ENCODE measurements around the gene DNAJC24.
"Not testable (repeated sequence)": the region's sequence is repeated elsewhere in the genome, so short reads cannot be mapped to it uniquely, and the experiment has no call there.

The DNAJC24 gene, protein sequence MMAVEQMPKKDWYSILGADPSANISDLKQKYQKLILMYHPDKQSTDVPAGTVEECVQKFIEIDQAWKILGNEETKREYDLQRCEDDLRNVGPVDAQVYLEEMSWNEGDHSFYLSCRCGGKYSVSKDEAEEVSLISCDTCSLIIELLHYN

DNA sequence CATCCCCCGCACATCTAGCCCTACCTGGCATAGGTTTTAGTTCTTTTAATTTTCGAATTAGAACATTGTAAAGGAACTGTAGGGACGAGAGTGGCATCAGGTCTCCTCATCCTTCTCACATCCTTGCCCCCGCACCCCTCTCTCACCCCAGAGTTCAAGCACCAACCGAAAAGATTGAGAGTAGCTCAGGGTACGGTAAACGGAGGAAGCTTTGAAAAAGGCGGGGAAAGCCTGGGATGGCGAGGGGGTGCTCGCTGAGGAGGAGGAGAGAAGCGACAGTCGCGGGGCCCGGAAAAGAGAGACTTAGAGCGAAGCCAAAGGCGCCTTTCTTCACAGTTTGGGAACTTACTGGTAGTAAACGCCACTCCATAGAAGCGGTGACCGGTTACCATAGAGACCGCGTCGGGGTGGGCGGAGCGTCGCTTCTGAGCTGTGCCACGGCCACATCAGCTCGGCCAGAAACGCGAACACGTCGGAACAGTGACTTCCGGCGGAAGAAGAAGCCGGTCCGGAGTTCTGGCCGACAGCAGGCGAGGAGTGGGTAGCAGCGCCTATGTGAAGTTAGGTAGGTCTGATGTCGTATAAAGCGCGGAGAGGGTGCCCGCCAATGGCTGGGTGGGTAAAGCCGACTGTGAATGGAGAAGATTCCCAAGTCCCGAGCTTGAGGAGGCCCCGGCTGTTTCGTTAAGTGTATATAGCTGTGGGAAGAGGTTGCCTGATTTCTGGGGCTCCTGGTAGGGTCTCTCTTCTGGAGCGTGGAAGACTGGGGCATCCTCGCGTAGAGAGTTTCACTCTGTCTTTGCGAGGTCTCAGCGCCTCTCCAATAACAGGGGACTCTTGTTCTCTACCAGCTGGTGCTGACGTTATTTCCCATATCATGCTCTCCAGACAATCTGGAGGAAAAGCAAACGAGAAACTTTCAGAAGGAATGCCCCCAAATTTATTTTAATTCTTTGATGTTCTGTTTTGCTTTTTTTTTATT, at the start of gene DNAJC24, which contains the start of gene DCDC1:
DNAJC24 (plus strand) TSS at position 513 of the 982 bp plus-strand sequence. CDS start 889 bp downstream, outside the sequence.
DCDC1 (minus strand) TSS at position 392 of the 982 bp plus-strand sequence. CDS start 41,459 bp downstream, outside the sequence.
- DNase-seq (ENCODE audit: low read depth in 3 of 3), result peak; percentile 86 to 92 (median 88)

DNA sequence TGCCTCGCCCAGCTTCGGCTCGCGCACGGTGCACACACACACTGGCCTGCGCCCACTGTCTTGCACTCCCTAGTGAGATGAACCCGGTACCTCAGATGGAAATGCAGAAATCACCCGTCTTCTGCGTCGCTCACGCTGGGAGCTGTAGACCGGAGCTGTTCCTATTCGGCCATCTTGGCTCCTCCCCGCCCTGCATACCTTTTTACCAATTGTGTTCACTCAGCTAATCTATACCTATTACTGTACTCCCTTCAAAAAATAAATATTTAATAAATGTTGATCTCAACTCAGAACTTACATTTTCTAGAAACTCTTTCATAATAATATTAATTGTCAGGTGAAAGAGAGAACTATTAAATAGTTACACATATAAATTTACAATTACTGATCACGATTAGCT, 48.2 kb upstream of the DNAJC24 start:
- not testable (repeated sequence) for DNase-seq (ENCODE audit: low read depth in 3 of 3)

DNA sequence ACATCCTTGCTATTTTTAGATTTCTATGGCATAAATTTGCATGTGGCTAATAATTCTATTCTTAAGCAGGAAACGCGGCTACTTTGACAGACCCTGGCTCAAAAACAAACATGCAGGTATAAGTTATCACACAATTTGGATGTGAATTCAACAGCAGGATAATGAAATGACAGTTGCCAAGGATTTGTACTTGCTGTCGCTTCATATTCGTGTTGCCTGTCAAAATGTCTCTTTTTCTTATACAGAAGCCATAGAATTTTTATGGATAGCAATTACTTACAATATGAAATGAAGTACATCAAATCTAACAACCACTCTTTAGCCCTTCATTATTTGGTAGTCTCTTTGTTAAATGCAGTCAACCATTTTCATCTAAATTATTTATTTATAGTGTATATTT, 46.5 kb upstream of the DNAJC24 start:
- no peak for DNase-seq (ENCODE audit: low read depth in 3 of 3)

DNA sequence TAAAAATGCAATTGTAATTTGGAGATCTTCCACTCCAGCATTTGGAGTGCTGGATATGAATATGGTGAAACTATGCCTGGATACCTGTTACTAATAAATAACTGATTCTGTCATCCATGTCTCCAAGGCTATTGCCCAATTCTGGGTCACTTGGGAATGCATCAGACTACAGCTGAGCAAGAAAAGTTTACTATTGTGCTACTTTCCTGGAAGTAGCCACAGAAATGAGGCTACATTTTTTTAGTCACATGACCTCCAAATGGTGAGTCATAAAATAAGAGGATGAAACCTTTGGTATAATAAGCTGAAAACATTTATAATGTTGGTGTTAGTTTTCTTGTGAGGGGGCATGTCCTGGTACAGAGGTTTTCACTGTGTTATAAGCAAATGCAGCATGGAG, 44.5 kb upstream of the DNAJC24 start:
- no peak for DNase-seq (ENCODE audit: low read depth in 3 of 3)

DNA sequence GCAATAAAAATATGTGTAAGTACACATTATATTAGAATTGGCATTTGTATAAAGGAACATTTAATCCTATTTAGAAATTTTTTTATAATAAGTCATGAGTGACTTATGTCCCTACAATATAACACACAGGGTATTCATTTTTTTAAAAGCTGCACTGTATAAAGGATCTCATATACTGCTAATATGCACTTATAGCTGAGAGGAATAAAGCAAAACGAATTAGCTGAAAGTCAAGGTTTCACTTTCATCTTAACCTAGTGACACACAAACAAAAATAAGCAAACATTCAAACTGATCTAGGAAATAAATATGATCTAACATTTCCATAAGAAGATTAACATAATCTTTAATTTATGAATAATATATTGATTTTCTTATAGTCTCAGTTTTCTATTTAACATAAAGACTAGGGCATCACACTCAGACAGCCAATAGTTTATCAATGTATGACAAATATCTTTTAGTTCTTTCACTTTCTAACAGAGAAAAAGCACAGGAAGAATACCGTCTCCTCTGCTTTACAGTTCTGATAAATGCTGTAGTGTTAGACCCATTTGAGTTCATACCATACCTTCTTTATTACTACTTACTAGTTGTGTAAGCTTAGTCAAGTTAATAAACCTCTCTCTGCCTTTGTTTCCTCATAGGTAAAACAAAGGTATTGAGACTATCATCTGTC, 43.1 kb upstream of the DNAJC24 start:
- DNase-seq (ENCODE audit: low read depth in 3 of 3), result no peak

DNA sequence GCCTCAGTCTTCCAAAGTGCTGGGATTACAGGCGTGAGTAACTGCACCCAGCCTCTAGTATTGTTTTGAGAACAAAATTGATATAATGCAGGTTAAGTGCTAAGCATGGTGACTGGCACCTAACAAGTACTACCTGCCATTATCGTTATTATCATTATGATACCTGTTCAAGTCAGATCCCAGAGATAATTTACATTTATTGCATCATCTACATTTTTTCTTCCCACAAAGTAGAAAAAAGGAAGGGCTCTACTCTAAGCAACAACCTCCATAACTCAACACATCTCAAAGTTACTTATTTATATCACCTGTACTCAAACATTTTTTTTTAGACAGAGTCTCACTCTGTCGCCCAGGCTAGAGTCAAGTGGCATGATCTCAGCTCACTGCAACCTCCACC, 42.2 kb upstream of the DNAJC24 start:
- no peak for DNase-seq (ENCODE audit: low read depth in 3 of 3)

DNA sequence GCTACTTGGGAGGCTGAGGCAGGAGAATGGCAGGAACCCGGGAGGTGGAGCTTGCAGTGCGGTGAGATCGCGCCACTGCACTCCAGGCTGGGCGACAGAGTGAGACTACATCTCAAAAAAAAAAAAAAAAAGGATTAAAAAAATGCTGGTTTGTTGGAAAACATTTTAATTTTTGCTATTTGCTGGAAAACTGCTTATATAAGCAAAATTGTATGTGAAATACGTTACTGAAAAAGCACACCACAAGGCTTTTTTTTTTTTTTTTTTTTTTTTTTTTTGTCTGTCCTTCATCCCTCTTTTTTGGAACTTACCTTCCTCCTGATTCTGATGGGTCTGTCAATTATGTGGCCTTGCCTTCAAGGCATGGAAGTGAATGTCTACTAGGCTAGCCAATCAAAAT, 41.0 kb upstream of the DNAJC24 start:
- no peak for DNase-seq (ENCODE audit: low read depth in 3 of 3)

DNA sequence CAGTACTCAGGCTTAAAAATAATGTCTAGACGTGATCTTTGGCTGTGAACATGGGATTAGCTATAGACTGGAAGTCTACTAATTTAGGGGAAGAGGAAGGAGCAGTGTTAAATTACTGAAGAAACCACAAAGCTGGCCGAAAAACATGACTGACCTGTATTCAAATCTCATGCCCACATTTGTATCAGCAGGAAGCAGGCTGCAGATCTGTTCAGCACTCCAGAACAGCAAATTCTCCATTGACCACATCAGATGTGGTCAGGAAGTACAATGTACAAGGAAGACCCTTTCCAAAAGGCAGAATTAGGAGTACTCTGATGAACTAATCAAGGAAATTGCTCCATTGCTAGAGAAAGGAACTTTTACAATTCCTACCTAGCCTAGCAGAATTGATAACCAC, 31.9 kb upstream of the DNAJC24 start:
- DNase-seq (ENCODE audit: low read depth in 3 of 3), result no peak

DNA sequence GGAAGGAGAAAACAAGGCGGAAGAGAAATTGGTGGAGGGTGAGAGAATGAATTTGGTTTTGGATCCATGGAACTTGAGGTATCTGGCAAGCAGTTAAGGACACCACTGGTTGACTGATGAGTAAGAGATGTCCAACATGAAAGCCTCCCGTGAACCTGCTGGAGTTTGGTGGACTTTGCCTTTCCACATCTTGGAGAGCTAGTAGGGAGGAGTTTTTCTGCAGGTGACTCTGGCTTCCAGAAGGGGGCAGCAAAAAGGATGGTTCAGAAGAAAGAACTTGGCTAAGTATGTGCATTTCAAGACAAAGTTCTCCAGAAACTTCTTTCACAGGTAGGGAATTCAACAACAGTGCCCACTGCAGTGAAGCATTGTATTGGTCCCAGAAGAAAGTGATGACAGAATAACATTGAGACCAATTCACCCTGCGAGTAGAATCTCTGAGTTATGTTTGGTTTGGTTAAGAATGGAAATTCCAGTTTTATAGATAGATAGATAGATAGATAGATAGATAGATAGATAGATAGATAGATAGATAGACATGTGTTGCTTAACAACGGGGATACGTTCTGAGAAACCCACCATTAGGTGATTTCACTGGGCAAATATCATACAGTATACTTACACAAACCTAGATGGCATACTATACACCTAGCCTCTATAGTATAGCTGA, 28.6 kb upstream of the DNAJC24 start:
- DNase-seq (ENCODE audit: low read depth in 3 of 3), result no peak

DNA sequence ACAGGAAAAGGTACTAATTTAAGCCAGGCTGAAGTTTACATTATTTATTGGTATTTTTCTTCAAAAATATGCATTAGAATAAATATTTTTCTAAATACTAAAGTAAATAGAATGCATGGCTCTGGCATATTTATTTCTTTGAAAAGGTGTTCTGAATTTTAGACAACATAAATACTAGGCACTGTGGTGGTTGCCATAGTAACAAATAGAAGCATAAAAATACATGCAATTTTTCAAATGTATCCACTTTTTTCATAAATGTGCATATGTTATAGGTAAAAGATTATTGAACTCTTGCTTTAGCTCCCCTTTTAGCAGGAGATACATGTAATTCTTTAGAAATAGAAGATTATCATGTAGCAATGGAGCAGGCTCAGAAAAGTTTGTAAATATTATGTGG, 18.5 kb upstream of the DNAJC24 start:
- no peak for DNase-seq (ENCODE audit: low read depth in 3 of 3)

DNA sequence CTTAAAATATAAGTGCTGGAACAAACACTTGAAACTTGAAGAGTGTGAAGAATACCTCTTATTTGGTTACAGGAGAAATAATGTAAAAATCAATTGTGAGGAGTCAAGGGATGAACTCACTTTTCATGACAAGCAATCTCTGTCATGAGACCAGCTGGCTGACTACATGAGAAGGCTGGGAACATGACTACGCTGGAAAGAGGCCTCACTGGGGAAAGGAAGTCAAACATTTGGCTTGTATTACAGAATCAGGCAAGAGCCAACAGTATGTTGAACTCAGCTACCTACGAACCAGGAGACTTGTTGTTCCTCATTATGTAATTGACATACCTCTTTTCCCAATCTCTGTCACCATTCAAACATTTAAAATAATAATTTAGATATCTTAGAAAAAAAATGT, 14.5 kb upstream of the DNAJC24 start:
- DNase-seq (ENCODE audit: low read depth in 3 of 3), result no peak

DNA sequence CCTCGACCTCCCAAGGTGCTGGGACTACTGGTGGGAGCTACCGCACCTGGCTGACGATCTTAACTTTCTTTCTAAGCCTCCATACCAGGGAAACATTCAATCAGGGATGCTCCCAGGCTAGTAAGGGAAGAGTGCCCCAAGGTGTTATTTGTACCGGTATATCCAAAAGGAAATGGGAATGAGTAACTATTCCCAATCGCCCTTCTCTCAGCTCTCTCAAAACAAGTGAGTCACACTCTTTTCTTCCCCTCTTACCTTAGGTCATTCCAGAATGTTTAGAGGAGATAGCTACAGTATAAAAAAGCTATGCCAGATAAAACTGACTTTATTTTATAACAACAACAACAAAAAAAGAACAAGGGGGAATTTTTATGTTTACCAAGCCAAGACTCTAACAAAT, 13.8 kb upstream of the DNAJC24 start:
- DNase-seq (ENCODE audit: low read depth in 3 of 3), result no peak

DNA sequence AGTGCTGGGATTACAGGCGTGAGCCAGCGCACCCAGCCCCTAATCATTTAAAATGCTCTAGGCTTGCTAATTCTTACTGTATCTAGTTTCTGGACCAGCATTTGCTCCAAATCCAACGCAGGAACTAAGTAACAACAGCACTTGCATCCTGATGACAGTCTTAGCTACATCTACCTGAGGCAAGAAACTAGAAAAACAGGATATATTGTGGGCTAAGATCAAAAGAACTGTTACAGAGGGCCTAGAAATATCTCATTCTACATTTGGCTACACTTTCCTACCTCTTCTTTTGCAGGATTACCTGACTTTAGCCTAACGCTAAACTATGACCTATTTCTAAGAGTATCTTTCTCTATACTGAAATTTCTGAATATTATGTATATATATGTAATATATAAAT, 7.9 kb upstream of the DNAJC24 start:
- DNase-seq (ENCODE audit: low read depth in 3 of 3), result no peak

DNA sequence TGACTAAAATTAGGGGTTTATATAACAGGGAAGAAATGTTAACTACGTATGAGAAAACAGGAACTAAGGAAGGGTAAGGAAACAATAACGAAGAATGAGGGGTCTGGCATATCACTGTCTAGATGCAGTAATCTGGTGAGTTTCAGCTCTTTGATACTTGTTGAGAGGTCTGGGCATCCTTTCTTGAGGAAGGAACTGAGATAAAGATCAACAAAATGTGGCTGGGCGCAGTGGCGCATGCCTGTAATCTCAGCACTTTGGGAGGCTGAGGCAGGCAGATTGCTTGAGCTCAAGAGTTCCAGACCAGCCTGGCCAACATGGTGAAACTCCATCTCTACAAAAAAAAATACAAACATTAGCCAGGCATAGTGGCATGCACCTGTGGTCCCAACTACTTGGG, 2.9 kb upstream of the DNAJC24 start:
- DNase-seq (ENCODE audit: low read depth in 3 of 3), result no peak

DNA sequence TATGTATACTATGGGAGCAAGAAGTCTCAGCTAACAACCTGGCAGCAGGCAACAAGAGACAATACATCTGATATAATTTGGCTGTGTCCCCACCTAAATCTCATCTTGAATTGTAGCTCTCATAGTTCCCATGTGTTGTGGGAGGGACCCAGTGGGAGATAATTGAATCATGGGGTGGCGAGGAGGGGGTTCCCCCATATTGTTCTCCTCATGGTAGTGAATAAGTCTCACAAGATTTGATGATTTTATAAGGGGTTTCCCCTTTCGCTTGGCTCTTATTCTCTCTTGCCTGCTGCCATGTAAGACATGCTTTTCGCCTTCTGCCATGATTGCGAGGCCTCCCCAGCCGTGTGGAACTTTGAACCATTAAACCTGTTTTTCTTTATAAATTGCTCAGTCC, 6.2 kb downstream of the DNAJC24 start:
- DNase-seq (ENCODE audit: low read depth in 3 of 3), result no peak

DNA sequence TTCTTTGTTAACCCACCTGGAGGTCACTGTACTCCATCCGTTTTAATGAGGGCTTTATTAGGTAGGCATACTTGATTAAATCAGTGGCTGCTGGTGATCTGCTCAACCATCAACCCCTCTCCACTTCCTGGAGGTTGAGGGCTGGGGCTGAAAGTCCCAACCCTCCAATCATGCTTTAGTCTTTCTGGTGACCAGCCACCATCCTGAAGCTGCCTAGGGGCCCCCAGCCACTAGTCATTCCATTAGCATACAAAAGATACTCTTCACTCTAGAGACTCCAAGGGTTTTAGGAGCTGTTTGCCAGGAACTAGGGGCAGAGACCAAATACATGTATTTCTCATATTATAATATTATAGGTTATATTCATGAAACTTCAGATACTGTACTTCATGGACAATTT, 13.5 kb downstream of the DNAJC24 start:
- no peak for DNase-seq (ENCODE audit: low read depth in 3 of 3)

DNA sequence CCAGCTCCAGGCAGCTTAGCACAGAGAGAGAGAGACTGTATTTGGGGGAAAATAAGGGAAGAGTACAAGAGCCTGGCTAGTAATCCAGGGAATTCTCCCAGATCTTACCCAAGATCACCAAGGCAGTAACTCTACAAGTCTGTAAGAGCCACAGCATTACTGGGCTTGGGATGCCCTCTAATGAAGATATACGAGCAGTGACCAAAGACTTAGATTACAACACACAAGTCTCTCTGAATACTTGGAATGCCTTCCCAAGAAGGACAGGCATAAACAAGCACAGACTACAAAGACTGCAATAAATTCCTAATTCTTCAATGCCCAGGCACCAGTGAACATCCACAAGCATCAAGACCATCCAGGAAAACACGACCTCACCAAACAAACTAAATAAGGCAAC, 17.7 kb downstream of the DNAJC24 start:
- DNase-seq (ENCODE audit: low read depth in 3 of 3), result no peak

DNA sequence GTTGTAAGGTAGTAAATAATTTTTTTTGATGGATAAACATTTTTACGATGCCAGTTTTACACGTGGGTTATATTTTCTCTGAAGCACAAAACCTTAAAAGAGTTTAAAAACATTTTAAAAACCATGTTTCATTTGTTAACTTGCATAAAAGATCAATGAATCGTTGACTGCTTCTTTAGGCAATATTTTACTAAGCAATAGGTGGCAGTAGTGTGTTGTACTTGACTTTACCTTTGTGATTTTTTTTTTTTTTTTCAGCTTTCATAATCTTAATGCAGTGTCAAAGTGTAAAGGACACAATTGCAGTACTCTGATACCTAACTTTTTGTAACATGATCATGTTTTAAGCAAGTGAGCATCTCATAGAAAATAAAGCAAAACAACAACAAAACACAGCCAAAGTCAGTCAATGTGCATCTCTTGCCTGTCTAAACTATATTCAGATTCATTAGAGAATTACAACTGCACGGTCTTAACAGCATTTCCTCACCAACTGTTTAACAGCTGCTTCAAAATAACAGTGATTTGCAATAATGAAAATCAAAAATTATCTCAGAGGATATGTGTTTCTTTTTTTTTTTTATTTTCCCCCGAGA, 27.7 kb downstream of the DNAJC24 start:
- no peak for DNase-seq (ENCODE audit: low read depth in 3 of 3)

DNA sequence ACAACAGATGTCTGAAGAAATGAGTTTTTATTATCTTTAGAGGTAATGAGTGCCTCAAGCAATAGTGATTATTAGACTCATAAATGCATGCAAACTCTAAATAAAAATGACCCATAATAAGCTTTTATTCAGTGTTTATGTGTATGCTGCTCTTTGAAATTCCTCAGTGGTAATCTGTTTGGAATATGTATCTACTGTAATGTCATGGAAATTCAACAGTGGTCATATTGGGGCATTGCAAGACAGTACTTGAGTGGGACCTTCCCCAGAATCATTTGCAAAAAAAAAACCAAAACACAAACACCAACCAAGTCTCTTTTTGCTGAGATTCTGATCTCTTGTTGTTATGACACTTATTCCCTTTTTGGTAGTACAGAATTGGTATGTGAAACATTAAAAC, 35.0 kb downstream of the DNAJC24 start:
- DNase-seq (ENCODE audit: low read depth in 3 of 3), result no peak

DNA sequence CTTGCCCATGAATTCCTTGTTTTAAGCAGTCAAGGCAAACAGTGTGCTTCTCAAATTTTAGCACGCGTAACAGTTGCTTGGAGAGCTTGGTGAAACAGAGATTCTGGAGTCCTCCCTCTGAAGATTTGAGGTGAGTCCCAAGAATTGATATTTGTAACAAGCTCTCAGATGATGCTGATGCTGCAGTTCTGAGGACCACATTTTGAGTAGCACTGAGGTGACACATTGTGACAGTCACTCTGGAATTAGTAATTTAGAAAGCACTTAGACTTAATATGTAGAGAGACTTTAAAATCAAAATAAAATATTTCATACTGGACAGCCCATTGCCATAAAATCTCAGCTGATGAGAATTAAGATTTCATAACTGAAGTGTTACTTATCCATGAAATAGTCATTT, 38.5 kb downstream of the DNAJC24 start:
- DNase-seq (ENCODE audit: low read depth in 3 of 3), result no peak

DNA sequence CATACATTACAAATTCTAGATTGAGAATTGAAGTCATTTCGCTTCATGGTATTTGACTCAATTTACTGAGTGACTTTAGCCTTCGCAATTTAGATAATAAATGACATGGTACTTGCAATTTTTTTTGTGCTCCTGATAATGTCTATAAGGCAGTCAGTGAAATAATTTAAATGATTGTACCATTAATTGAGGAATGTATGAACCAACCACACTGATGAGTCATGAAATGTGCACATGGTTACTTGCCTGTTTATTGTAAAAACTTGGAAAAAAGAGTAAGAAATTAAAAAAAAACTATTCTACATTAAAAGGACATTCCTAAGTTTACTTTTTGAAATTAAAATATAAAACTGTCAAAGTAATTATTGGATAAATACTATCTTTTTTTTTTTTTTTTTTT, 43.3 kb downstream of the DNAJC24 start:
- no peak for DNase-seq (ENCODE audit: low read depth in 3 of 3)

DNA sequence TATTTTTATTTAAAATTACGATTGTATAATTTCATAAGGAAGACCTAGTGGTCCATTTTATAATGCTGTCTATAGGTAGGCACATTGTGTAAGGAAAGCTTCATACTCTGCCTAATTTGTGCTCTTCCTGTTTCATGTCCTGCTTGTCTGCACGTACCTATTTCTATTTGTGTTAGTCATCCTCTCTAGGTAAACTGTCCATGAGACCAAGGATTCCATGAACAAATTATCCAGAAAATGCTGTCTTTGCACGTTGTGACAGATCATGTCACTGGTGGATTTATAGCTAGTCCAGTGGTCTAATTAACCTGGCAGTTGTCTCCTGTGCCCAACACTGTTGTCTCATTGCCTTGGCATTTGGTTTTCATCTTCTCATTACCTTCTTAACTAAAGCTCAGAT, 44.7 kb downstream of the DNAJC24 start:
- DNase-seq (ENCODE audit: low read depth in 3 of 3), result no peak

Measured in stimulated activated CD4-positive, alpha-beta T cell treated with anti-CD3 and anti-CD28 coated beads, TNF-alpha, amount 100 ng/mL, for 4 hours (primary cell).